ENCODE data around the gene URI1.

GRCh38 chr19:29971002-29971401, 29.0 kb downstream of the URI1 start:
- TF ChIP-seq CTCF (IDR thresholded peaks at IDR 0.05) (no peak), EP300 (IDR thresholded peaks at IDR 0.05) (no peak), POLR2A (IDR thresholded peaks at IDR 0.05) (no peak), POLR2AphosphoS5 (IDR thresholded peaks at IDR 0.05) (no peak)
